ENCODE results near the gene WFIKKN1.

DNA sequence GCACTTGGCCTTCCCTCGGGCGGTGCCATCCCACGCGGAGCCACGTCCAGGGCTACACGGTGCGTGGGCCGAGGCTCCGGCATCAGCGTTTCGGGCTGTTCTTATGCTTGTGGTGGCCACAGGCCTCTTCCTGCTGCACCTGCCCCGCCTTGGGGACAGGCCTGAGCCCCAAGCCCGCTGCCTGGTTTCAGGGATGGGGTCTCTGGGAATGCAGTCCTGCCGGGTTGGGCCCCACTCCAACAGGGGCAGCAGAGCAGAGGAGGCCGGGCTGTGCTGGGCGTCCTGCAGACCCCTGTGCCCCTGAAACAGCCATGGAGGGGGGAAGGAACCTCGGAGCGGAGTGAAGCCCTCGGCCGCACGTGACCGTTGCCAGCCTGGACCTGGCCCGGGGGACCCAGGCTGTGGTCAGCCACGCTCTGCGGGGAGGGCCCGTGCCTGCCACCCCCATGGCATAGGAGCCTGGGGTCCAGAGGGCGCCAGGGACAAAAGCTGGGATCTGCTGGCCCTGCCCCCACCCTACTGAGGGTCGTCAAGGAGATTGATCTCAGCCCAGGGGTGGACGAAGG, 453 bp upstream of the WFIKKN1 start:
- TF ChIP-seq, protein P1, sequence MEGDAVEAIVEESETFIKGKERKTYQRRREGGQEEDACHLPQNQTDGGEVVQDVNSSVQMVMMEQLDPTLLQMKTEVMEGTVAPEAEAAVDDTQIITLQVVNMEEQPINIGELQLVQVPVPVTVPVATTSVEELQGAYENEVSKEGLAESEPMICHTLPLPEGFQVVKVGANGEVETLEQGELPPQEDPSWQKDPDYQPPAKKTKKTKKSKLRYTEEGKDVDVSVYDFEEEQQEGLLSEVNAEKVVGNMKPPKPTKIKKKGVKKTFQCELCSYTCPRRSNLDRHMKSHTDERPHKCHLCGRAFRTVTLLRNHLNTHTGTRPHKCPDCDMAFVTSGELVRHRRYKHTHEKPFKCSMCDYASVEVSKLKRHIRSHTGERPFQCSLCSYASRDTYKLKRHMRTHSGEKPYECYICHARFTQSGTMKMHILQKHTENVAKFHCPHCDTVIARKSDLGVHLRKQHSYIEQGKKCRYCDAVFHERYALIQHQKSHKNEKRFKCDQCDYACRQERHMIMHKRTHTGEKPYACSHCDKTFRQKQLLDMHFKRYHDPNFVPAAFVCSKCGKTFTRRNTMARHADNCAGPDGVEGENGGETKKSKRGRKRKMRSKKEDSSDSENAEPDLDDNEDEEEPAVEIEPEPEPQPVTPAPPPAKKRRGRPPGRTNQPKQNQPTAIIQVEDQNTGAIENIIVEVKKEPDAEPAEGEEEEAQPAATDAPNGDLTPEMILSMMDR (IDR thresholded peaks at IDR 0.05; ENCODE audit: low read depth, low read length, poor library complexity, severe bottlenecking) = no peak
- no peak for TF ChIP-seq EZH2phosphoT487 (IDR thresholded peaks at IDR 0.05; ENCODE audit: borderline replicate concordance, low read length)
